H1 (cell line): Measurements from ENCODE around the gene GOLGA3.

ENCODE experiments used
- POLR2A ChIP-seq, 2 experiments: IDR thresholded peaks; 1 replicate in 1 of 2; 2 replicates in 1 of 2; pipeline ENCODE4 v1.6.1; 2011; ENCODE audit warnings: low read depth in 2 of 2, low read length in 2 of 2, mild to moderate bottlenecking in 2 of 2; ENCODE audit errors: control extremely low read depth in 1 of 2
- SP2 ChIP-seq: IDR thresholded peaks from 2 replicates; pipeline ENCODE4 v1.6.1; 2012; ENCODE audit warnings: mild to moderate bottlenecking, low read length, inconsistent platforms
- TEAD4 ChIP-seq: IDR thresholded peaks from 2 replicates; pipeline ENCODE4 v1.6.1; 2012; ENCODE audit warnings: low read depth, low read length, inconsistent platforms, mixed read lengths
- ZNF274 ChIP-seq: IDR thresholded peaks from 2 replicates; pipeline ENCODE4 v1.7.0; 2012; ENCODE audit warnings: low read length, borderline replicate concordance; ENCODE audit errors: extremely low read depth

- TF ChIP-seq POLR2A (IDR thresholded peaks at IDR 0.05; ENCODE audit: control extremely low read depth in 1 of 2, low read depth in 2 of 2, low read length in 2 of 2) (no peak), TEAD4 (no peak), ZNF274 (no peak), SP2 (no peak)
Observed at GRCh38 chr12:132728502-132728901, 100.2 kb downstream of the GOLGA3 start.
